GM20431 (cell line): ENCODE measurements around the gene RET.

Experiments used
- in situ Hi-C: fragments of 300-500 bp; cut with MseI, MboI; formaldehyde crosslinking; loops from one replicate; pipeline ENCODE4 v1.15.0; 2020; ENCODE audit warnings: low sequenced_read_pairs; ENCODE audit not compliant: unreplicated experiment

Gene RET

GRCh38 chr10:43125274-43125845 lies 48.5 kb downstream of the RET start:
- in situ Hi-C loops = no loop called here

GRCh38 chr10:43125881-43126731 lies 49.2 kb downstream of the RET start:
- in situ Hi-C loops = no loop called here

- in situ Hi-C loops = no loop called here
Observed at GRCh38 chr10:43126759-43127424, 50.0 kb downstream of the RET start.

GRCh38 chr10:43127442-43127841 lies 50.6 kb downstream of the RET start:
- in situ Hi-C loops = no loop called here

GRCh38 chr10:43128331-43128730 lies 51.5 kb downstream of the RET start:
- in situ Hi-C loops = no loop called here

GRCh38 chr10:43128958-43129706 lies 52.3 kb downstream of the RET start:
- in situ Hi-C loops = no loop called here

- in situ Hi-C loops = no loop called here
Observed at GRCh38 chr10:43130770-43131171, 53.9 kb downstream of the RET start.

- in situ Hi-C loops = no loop called here
Observed at GRCh38 chr10:43131256-43131655, 54.4 kb downstream of the RET start.

GRCh38 chr10:43131906-43132305 lies 55.0 kb downstream of the RET start:
- in situ Hi-C loops = no loop called here

- in situ Hi-C loops = no loop called here
Observed at GRCh38 chr10:43132867-43133787, 56.3 kb downstream of the RET start.

- in situ Hi-C loops = no loop called here
Observed at GRCh38 chr10:43134126-43134905, 57.4 kb downstream of the RET start.

- in situ Hi-C loops = no loop called here
Observed at GRCh38 chr10:43135064-43135463, 58.2 kb downstream of the RET start.

- in situ Hi-C loops = no loop called here
Observed at GRCh38 chr10:43135656-43136055, 58.8 kb downstream of the RET start.

GRCh38 chr10:43136432-43136831 lies 59.6 kb downstream of the RET start:
- in situ Hi-C loops = no loop called here

GRCh38 chr10:43136995-43137716 lies 60.3 kb downstream of the RET start:
- in situ Hi-C loops = no loop called here

- in situ Hi-C loops = no loop called here
Observed at GRCh38 chr10:43137717-43138020, 60.8 kb downstream of the RET start.

- in situ Hi-C loops = no loop called here
Observed at GRCh38 chr10:43138021-43138756, 61.3 kb downstream of the RET start, which contains the start of gene CSGALNACT2. Gene CSGALNACT2, plus strand, starts transcription at chr10:43138445. Its CDS starts 16,705 bp downstream, at chr10:43155150.
